GM18498 (cell line): ENCODE data around the gene ARHGAP15.

Experiments
- ATAC-seq: cut with Tn5 transposase; IDR thresholded peaks from one replicate; pipeline ENCODE4 v1.9.1; 2021; ENCODE audit warnings: mild to moderate bottlenecking, moderate library complexity; ENCODE audit not compliant: unreplicated experiment

ARHGAP15 gene

DNA sequence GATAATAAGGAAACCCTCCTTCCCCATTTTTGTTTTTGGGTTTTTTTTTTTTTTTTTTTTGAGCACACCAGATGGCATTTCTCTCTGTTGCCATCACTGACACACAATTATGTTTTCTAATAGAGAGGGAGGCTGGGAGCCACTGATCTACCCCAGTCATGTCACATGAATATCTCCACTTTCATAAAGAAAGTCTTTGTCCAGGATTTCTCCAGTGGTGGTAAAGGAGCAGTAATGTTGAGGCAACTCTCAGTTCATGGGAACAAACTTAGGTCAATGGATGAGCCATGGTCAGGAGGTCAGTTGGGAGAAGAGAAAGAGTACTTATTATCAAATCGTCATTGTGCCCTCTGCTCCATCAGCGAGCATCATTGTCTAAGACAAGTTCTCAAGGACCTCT lies 603.7 kb downstream of the ARHGAP15 start:
- ATAC-seq: no peak

DNA sequence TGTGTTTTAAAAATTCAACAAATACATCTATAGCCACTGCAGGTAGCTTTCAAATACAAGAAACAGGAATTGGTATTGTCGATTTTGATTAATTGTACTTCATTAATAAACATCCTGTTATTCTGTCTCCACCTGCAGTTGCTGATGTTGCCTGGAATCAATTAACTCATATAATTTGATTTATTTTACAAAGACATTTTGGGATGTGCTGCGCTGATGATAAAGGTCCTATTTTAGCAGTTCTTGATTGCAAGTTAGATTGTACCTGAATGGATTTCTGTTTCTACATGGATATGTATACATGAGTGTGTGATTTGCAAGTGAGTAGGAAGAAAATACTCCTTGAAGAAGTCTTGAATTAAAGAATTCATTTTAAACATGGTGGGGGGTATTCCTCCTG lies 605.3 kb downstream of the ARHGAP15 start:
- ATAC-seq: no peak

DNA sequence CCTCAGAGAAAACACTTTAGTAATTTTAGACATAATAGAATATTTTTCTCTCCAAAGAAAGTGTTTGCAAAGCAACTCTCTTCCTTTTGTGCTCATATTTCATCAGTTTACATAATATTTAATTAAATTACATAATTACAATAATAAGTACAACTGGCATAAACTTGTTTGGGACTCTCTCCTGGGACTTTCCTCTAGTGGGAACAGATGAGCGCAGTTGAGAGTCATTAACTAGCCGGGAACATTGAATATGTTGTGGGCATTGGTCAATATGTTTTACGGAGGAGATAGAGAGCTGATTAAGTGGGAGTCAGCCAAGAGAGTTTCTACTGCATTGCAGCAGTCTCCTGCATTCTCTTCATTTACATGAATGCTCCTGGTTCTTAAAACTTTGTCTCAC lies 607.7 kb downstream of the ARHGAP15 start:
- no peak for ATAC-seq

GRCh38 chr2:143740431-143740830 lies 611.2 kb downstream of the ARHGAP15 start:
- ATAC-seq: no peak

DNA sequence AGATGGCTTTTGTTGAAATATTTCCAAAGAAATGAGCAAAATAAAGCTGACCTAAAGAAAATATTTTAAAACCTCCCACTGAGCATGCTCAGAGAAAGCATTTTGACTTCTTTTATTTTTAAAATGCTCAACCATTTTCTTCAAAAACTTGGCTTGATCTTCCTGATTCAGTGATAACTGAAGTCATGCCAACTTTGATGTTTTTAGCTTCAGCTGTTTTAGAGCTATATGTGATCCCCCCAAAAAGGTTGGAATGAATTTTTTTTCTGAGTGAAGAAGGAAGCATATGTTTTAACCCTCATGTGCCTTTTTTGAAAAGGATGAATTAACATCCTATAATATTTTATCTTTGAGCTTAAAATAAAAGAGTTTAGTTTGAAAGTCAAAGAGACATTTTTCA lies 612.0 kb downstream of the ARHGAP15 start:
- no peak for ATAC-seq

DNA sequence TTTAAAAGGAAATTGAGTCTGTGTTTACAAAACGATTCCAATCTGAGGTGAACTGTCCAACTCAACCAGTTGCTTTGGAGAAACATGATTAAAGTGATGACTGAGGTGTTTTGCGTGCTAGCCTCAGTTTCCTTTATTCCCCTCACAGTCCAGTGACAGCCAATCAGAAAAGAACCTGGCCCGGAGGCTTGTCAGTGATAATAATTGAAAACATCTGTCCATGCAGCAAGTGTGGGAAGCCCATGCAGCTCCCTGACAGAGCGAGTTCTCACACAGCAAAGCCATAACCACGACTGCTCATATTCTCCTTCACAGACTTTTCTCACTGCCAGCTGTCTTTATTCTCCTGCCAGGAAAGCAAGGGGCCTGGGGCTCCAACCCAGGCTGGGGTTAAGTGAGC lies 613.4 kb downstream of the ARHGAP15 start:
- no peak for ATAC-seq

DNA sequence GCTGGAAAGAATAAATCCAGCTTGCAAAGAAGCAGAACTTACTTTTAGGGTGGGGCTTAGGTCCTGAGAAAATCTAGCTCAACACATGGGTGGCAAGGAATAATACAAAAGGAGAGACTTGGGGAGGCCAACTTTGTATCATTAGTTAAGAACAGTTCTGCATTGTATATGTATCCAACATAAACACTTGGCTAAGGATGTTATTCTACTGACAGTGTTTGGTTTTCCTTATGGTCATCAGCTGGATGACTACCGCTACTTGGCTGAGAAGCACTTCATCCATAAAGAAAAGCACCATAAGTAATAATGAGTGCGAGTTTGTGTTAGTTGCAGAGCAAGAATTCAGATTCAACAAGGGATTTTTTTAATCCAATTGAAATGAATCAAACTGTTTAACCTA lies 614.9 kb downstream of the ARHGAP15 start:
- ATAC-seq: no peak

- ATAC-seq: no peak
Observed at GRCh38 chr2:143745060-143745459, 615.8 kb downstream of the ARHGAP15 start.

GRCh38 chr2:143754742-143755141 lies 625.5 kb downstream of the ARHGAP15 start:
- ATAC-seq: no peak

- no peak for ATAC-seq
Observed at GRCh38 chr2:143758629-143759330, 629.6 kb downstream of the ARHGAP15 start.

GRCh38 chr2:143759455-143759854 lies 630.2 kb downstream of the ARHGAP15 start:
- no peak for ATAC-seq

DNA sequence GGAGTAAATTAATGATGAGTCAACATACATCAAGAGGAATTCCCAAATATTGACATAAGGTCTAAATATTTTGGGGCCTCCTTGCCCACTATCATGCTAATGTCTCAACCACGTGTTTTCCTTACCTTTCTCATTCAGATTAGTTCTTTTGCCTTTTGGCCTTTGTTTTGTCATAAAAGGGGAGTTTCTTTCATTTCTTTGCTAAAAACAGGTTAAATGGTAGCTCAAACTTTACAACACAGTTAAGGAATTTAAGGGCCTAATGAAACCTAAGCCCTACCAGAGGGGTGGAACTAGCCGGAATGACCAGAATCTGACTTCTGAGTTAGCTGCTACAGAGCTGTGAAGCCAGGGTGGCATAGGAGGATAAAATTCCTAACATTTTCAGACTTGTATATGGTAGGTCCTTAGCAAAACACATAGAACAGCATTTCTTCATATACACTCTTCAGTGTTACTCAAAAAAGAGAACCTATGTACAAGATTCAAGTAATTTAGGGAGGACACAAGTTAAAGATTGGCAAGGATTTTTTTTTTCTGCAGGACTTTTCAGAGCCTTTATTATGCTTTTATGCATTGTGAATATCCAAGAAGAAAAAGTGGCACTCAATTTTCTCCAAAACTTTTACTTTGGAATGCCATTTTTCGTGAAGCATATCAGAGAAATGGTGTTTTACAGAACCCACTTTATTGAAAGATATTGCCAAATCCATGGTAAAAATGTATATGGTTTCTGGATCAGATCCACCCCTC lies 633.1 kb downstream of the ARHGAP15 start:
- no peak for ATAC-seq

- no peak for ATAC-seq
Observed at GRCh38 chr2:143764261-143764660, 635.0 kb downstream of the ARHGAP15 start.

DNA sequence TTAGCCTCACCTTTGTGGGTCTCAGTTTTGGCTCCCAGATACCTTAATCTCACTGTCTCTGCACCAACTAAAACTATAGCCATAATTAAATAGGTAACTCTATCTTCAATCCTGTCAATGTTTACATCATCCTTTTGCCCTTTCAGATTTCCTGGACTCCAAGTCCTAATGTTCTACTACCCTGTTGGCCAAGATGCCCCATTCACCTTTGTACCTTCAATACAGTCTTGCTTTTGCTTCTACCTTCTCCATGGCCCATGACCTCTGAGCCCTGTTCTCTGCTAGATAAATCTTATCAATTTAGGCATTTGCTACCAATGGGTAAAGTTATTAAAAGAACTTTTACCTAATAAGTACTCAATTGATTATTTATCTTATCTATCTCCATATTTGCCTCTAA lies 635.5 kb downstream of the ARHGAP15 start:
- ATAC-seq: no peak

DNA sequence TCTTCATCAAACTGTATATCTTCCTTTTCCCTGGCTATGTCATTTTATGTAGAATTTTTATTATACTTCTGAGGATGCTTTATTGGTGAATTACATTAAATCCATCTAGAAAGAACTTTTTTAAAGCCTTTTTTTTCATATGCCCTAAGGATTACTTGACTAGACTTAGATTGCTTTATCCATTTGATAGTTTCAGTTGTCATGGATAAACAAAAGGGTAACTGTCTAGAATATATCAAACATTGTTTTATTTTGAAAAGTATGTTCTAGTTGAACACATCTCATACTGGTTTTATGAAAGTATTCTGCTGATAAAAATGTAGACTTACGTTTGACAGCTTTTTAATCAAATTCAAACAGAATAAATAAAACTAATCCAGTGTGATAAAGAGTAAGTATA lies 639.8 kb downstream of the ARHGAP15 start:
- no peak for ATAC-seq

GRCh38 chr2:143771939-143772338 lies 642.7 kb downstream of the ARHGAP15 start:
- no peak for ATAC-seq

DNA sequence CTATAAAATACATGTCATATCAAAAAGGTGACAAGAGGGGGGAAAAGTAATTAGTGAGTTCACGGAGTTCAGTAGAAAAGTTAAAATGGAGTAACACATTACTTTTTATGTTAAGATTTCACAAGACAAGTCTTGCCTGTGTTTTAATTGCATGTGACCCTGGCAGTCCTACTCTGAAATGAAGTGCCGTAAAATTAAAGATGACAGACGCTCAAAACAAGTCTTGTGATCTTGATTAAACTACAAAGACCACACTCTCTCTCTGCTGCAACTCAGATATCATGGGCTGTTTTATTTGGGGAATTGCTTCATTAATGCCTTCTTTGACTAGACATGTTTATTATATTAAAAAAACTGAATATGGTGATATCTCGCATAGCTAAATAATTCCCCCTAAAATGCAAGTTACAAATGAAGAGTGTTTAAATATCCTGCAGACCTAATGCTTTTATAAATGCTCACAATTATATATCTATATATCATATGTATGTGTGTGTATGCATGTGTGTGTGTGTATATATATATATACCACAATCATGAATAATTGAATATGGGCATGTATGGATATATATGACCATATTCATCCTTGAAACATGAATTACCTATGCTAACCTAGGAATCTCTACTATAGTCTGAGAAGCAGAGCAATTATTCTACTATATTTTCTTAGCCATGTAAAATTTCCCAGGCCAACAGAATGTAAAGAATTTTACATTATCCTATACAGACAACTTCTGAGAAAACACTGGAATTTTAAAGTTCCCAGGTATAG lies 647.5 kb downstream of the ARHGAP15 start:
- ATAC-seq: no peak

- no peak for ATAC-seq
Observed at GRCh38 chr2:143779021-143779420, 649.8 kb downstream of the ARHGAP15 start.

- no peak for ATAC-seq
Observed at GRCh38 chr2:143786026-143786765, 657.0 kb downstream of the ARHGAP15 start.

DNA sequence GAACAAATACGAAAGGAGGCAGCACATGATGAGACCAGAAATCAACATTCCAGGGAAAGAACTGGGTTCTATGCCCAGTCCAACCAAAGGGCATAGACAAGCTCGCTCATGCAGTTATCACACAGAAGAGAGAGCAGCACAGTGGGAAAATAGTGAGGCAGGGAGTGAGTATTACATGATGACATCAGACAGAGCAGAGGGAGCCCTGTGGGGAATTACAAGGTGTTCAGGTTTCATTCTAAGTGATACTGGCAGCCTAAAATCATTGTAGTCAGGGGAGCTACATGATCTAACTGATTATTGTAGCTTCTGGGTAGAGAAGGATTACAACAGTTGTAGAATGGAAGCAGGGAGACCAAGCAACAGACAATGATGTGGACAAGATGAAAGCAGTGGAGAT lies 658.5 kb downstream of the ARHGAP15 start:
- ATAC-seq: no peak

DNA sequence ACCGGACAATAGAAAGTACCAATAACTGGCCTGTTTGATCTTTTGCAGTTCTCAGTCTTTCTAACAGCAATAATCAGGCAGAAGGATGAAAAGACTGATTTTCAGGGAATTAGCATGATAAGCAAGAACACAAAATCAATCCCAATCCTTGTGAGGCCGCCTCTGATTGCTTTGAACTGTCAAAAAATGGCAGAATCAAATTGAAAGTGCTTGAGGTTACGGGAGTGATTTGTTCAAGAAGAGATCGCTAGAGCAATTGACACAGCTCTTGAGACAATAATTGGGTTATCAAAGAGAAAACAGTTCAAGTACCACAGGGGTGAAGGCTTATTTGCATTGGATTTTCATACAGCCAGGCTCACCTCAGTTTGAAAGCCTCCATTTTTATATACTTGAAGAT lies 663.4 kb downstream of the ARHGAP15 start:
- ATAC-seq: no peak
